ENCODE measurements around the gene GABBR2.

- TF ChIP-seq CTCF (IDR thresholded peaks at IDR 0.05) (no peak), MAX (IDR thresholded peaks at IDR 0.05; ENCODE audit: low read depth) (no peak), TEAD4 (IDR thresholded peaks at IDR 0.05; ENCODE audit: borderline replicate concordance, insufficient read depth) (no peak), MEF2A (IDR thresholded peaks at IDR 0.05; ENCODE audit: borderline replicate concordance, low read depth) (no peak), POLR2AphosphoS5 (IDR thresholded peaks at IDR 0.05; ENCODE audit: low read depth, low read length) (no peak)
These were observed 7.9 kb downstream of the GABBR2 start for GRCh38 chr9:98700801-98701200.
